IMR-90 (cell line): ENCODE results near the gene STRN. TPM values are rescaled to one million over a fixed set of nuclear protein-coding genes. Genes with fewer than 3 reads are reported as not detected.

ENCODE experiments used
- ATAC-seq: fragments of 200-7000 bp; cut with Tn5 transposase; 2 replicates; pipeline ENCODE4 v1.9.1; 2020; ENCODE audit warnings: low read depth, mild to moderate bottlenecking, moderate library complexity
- BruUV-seq: library from RNA; stranded (reverse); fragments of 400-500 nt; replicated peaks from 2 replicates; lab custom pipeline; 2021; lab: Mats Ljungman, UMichigan
- CTCF ChIA-PET: fragments of 300-600 bp; formaldehyde crosslinking; extraction: SDS; loops from one replicate; lab custom pipeline; 2021; ENCODE audit warnings: antibody characterized with exemption; lab: Yijun Ruan, JAX
- POLR2A ChIA-PET: fragments of 300-600 bp; sonication (Branson Sonifier 250); formaldehyde crosslinking; loops from one replicate; lab custom pipeline; 2022; ENCODE audit warnings: antibody characterized with exemption; ENCODE audit not compliant: unreplicated experiment; lab: Charles Lee
- DNase-seq: peaks from one replicate; pipeline ENCODE4 v3.0.0; 2013
- H2AFZ ChIP-seq: replicated peaks from 2 replicates; pipeline ENCODE3; 2013; ENCODE audit warnings: low read length, mild to moderate bottlenecking; ENCODE audit not compliant: poor library complexity
- H2AK5ac ChIP-seq: 2 replicates; pipeline ENCODE4 v1.6.1; 2013; ENCODE audit warnings: low read depth, low read length, inconsistent platforms
- H2AK9ac ChIP-seq: replicated peaks from 2 replicates; pipeline ENCODE3; 2013; ENCODE audit warnings: mild to moderate bottlenecking, low read depth, low read length, moderate library complexity; ENCODE audit not compliant: poor library complexity
- H2BK120ac ChIP-seq: 2 replicates; pipeline ENCODE4 v1.6.1; 2013; ENCODE audit warnings: low read depth, low read length, inconsistent platforms
- H2BK15ac ChIP-seq: 3 replicates; pipeline ENCODE4 v1.6.1; 2013; ENCODE audit warnings: low read depth, low read length, inconsistent platforms
- H2BK20ac ChIP-seq: 2 replicates; pipeline ENCODE4 v1.6.1; 2013; ENCODE audit warnings: low read depth, mild to moderate bottlenecking, inconsistent platforms, low read length, moderate library complexity
- H2BK5ac ChIP-seq: 2 replicates; pipeline ENCODE4 v1.6.1; 2013; ENCODE audit warnings: mild to moderate bottlenecking, low read depth, low read length, inconsistent platforms; ENCODE audit not compliant: poor library complexity, severe bottlenecking
- H3K14ac ChIP-seq: replicated peaks from 2 replicates; pipeline ENCODE4 v1.6.1; 2013; ENCODE audit warnings: low read depth, low read length, inconsistent platforms
- H3K18ac ChIP-seq: 2 replicates; pipeline ENCODE4 v1.6.1; 2013; ENCODE audit warnings: low read depth, low read length, control low read depth
- H3K23ac ChIP-seq: 2 replicates; pipeline ENCODE4 v1.6.1; 2013; ENCODE audit warnings: low read depth, low read length, inconsistent platforms
- H3K27ac ChIP-seq: 2 replicates; pipeline ENCODE4 v1.5.1; 2013; ENCODE audit warnings: mild to moderate bottlenecking, control low read depth, low read length; ENCODE audit not compliant: insufficient read depth
- H3K27me3 ChIP-seq: 2 replicates; pipeline ENCODE4 v1.6.1; 2013; ENCODE audit warnings: low read length; ENCODE audit not compliant: control insufficient read depth, insufficient read depth
- H3K36me3 ChIP-seq: 2 replicates; pipeline ENCODE4 v1.6.1; 2013; ENCODE audit warnings: low read length, mixed read lengths; ENCODE audit not compliant: control insufficient read depth, insufficient read depth
- H3K4ac ChIP-seq: 2 replicates; pipeline ENCODE4 v1.6.1; 2013; ENCODE audit warnings: low read depth, low read length, inconsistent platforms
- H3K4me1 ChIP-seq: 2 replicates; pipeline ENCODE4 v1.6.1; 2013; ENCODE audit warnings: low read length, mixed read lengths; ENCODE audit not compliant: control insufficient read depth, insufficient read depth
- H3K4me2 ChIP-seq: 2 replicates; pipeline ENCODE4 v1.6.1; 2013; ENCODE audit warnings: low read depth, mild to moderate bottlenecking, control low read depth, low read length, moderate library complexity
- H3K4me3 ChIP-seq: 2 replicates; pipeline ENCODE4 v1.5.1; 2013; ENCODE audit warnings: low read depth, mild to moderate bottlenecking, control low read depth, low read length, moderate library complexity; ENCODE audit not compliant: insufficient read depth
- H3K56ac ChIP-seq: 2 replicates; pipeline ENCODE4 v1.6.1; 2013; ENCODE audit warnings: low read length, inconsistent platforms; ENCODE audit not compliant: insufficient read depth; ENCODE audit errors: extremely low read depth
- H3K79me1 ChIP-seq, 2 experiments: 2 replicates each; pipeline ENCODE4 v1.6.1; 2013; ENCODE audit warnings: low read length in 2 of 2, inconsistent platforms in 1 of 2, low read depth in 1 of 2
- H3K9ac ChIP-seq: 2 replicates; pipeline ENCODE4 v1.6.1; 2013; ENCODE audit warnings: low read depth, low read length, control low read depth
- H3K9me1 ChIP-seq: 2 replicates; pipeline ENCODE4 v1.6.1; 2013; ENCODE audit warnings: low read length, inconsistent platforms; ENCODE audit not compliant: insufficient read depth
- H3K9me3 ChIP-seq: 2 replicates; pipeline ENCODE4 v1.6.1; 2013; ENCODE audit warnings: low read length; ENCODE audit not compliant: control insufficient read depth, insufficient read depth
- H4K20me1 ChIP-seq: 2 replicates; pipeline ENCODE4 v1.6.1; 2013; ENCODE audit warnings: low read length, inconsistent platforms; ENCODE audit not compliant: insufficient read depth
- H4K5ac ChIP-seq: 2 replicates; pipeline ENCODE4 v1.6.1; 2013; ENCODE audit warnings: mild to moderate bottlenecking, low read depth, low read length, control low read depth
- H4K8ac ChIP-seq, 2 experiments: 2 replicates each; pipeline ENCODE4 v1.6.1; 2013; ENCODE audit warnings: low read depth in 2 of 2, low read length in 2 of 2, control low read depth in 1 of 2, inconsistent platforms in 1 of 2
- H4K91ac ChIP-seq: 2 replicates; pipeline ENCODE4 v1.6.1; 2013; ENCODE audit warnings: low read depth, low read length, inconsistent platforms; ENCODE audit not compliant: insufficient read depth
- RFX5 ChIP-seq: IDR thresholded peaks from 2 replicates; pipeline ENCODE4 v1.8.0; 2012; ENCODE audit warnings: low read depth, mild to moderate bottlenecking, low read length, moderate library complexity
- dilution Hi-C: fragments of 300-500 bp; cut with HindIII; formaldehyde crosslinking; loops from one replicate; pipeline ENCODE4 v1.14.3; 2018; ENCODE audit warnings: low sequenced_read_pairs; ENCODE audit not compliant: unreplicated experiment
- in situ Hi-C: fragments of 300-500 bp; cut with MboI; formaldehyde crosslinking; loops from 3 replicates; pipeline ENCODE4 v1.14.3; 2019; ENCODE audit warnings: low sequenced_read_pairs, inconsistent platforms, mixed read lengths
- intact Hi-C: fragments of 100-400 bp; cut with micrococcal nuclease; formaldehyde crosslinking; loops from 2 replicates; pipeline ENCODE4 v1.10.0; 2022
- polyA plus RNA-seq, 3 experiments: library from polyadenylated mRNA; depleted of rRNA; stranded (reverse); fragments of >200 nt; gene quantifications; 2 replicates each; pipeline ENCODE4 v1.2.3, GENCODE V29; 2012; ENCODE audit warnings: low replicate concordance in 1 of 3
- total RNA-seq: library from RNA; depleted of rRNA; stranded (reverse); fragments of >200 nt; gene quantifications from 2 replicates; pipeline ENCODE4 v1.2.3, GENCODE V29; 2012
- TF ChIP-seq, protein P1 (sequence below): conservative IDR thresholded peaks from 2 replicates; pipeline ENCODE4 v1.5.1; 2012; ENCODE audit warnings: mild to moderate bottlenecking, low read depth, low read length, improper control_type of control experiment

Gene STRN
- total and polyA plus RNA-seq, 2 of the 4 experiments (the other 2 are of a cell fraction) = 5.1 to 23.3 TPM

DNA sequence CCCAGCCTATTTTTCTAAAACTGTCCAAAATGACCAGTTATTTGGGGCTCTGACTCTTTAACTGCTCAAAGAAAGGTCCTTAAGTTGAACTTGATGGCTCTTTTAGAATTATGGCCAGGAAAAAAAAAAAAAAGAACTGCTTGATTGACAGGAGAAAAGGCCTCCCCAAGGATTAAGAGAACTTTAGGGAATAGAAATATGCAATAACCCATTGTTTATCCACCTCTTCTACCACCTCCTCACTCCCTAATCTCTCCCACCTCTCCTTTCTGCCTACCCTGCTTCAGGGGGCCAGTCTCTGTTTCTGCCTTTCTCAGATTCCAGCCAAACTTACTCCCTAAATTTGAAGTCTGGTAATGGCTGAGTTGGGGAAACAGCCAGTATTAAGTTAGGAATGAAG, 5.7 kb upstream of the STRN start:
- DNase-seq (no peak), ATAC-seq (no peak)
- no peak overlapping the region for H2AK9ac ChIP-seq
- H2BK120ac ChIP-seq = no peak overlapping the region
- H3K79me1 ChIP-seq = no peaks in the 10 kb centered on the region; a peak in 1 of 4 replicates
- no peak overlapping the region for H3K4ac ChIP-seq
- H3K27ac ChIP-seq = no peak overlapping the region
- H3K56ac ChIP-seq = no peak overlapping the region
- H2BK20ac ChIP-seq = no peak overlapping the region
- no peak overlapping the region for H2AK5ac ChIP-seq
- H3K9me1 ChIP-seq = no peaks in the 10 kb centered on the region
- ChIA-PET CTCF (no interaction called here), POLR2A (no interaction called here)
- no peak overlapping the region for H2BK5ac ChIP-seq
- H3K4me1 ChIP-seq = no peaks in the 10 kb centered on the region; the same call in 1 of the 2 replicates
- no TSS peak for BruUV-seq
- H4K91ac ChIP-seq = no peak overlapping the region
- intact Hi-C loops (no loop called here), in situ Hi-C loops (no loop called here), dilution Hi-C loops (no loop called here)
- H3K9ac ChIP-seq = no peak overlapping the region
- no peak overlapping the region for H2AFZ ChIP-seq
- no peak overlapping the region for H4K5ac ChIP-seq
- H3K9me3 ChIP-seq = no peaks in the 10 kb centered on the region
- H3K4me2 ChIP-seq = no peak overlapping the region
- H4K8ac ChIP-seq = no peak overlapping the region
- no peaks in the 10 kb centered on the region for H3K36me3 ChIP-seq
- no peaks in the 10 kb centered on the region for H3K27me3 ChIP-seq
- H4K20me1 ChIP-seq = no peaks in the 10 kb centered on the region
- TF ChIP-seq RFX5 = no peak
- TF ChIP-seq, protein P1, sequence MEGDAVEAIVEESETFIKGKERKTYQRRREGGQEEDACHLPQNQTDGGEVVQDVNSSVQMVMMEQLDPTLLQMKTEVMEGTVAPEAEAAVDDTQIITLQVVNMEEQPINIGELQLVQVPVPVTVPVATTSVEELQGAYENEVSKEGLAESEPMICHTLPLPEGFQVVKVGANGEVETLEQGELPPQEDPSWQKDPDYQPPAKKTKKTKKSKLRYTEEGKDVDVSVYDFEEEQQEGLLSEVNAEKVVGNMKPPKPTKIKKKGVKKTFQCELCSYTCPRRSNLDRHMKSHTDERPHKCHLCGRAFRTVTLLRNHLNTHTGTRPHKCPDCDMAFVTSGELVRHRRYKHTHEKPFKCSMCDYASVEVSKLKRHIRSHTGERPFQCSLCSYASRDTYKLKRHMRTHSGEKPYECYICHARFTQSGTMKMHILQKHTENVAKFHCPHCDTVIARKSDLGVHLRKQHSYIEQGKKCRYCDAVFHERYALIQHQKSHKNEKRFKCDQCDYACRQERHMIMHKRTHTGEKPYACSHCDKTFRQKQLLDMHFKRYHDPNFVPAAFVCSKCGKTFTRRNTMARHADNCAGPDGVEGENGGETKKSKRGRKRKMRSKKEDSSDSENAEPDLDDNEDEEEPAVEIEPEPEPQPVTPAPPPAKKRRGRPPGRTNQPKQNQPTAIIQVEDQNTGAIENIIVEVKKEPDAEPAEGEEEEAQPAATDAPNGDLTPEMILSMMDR = no peak
- H3K14ac ChIP-seq = no peak overlapping the region
- H3K4me3 ChIP-seq = no peak overlapping the region
- H3K23ac ChIP-seq = no peak overlapping the region
- no peak overlapping the region for H2BK15ac ChIP-seq
- no peak overlapping the region for H3K18ac ChIP-seq
